ENCODE measurements around the gene LRWD1. TPM values are rescaled to one million over a fixed set of nuclear protein-coding genes. Genes with fewer than 3 reads are reported as not detected.
"Not testable (repeated sequence)": the region's sequence is repeated elsewhere in the genome, so short reads cannot be mapped to it uniquely, and the experiment has no call there.

LRWD1 gene
- total RNA-seq, 1 experiment from 2014 or later: 67.2 TPM

DNA sequence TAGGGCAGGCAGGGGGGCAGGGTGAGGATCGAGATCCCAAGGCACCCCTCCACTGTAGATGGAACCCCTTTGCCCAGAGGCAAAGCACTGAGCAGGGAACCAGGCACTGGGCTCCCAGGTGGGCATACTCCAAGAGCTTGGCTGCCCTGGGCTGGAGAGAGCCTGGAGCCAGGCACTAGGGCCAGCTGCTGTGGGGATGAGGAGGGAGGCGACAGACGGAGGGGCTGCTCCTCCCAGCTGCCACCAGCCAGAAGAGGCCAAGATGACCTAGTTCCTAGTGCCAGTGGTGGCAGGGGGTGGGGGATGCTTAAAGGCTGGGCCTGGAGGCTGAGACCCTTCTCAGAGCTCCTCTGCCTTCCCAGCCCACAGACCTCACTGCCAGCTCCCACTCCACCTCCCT, 51.1 kb downstream of the LRWD1 start:
- H3K36me3 ChIP-seq (replicated peaks; ENCODE audit: control insufficient read depth, insufficient read depth, low read length); DNase-seq; H3K27me3 ChIP-seq (ENCODE audit: control insufficient read depth, insufficient read depth, low read length); H3K4me3 ChIP-seq (ENCODE audit: insufficient read depth, low read depth, low read length): not testable (repeated sequence)

DNA sequence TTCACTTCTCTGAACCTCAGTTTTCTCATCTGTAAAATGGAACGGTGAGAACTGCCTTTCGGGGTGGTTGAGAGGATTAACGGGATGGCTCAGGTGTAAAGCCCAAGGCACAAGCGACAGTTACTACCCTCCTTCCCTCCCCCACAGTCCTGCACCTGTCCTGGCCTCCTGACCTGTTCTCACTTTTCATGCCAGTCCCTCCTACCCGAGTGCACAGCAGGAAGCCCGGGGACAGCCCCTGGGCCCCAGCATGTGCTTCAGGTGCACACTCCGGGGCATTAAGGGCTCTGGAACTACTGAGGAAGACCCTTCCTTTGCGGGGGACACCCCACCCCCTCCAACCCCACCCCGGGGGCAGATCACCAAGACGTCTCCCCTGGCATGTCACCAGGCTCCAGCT, 52.2 kb downstream of the LRWD1 start:
- not testable (repeated sequence) for DNase-seq; H3K27me3 ChIP-seq (ENCODE audit: control insufficient read depth, insufficient read depth, low read length); H3K36me3 ChIP-seq (replicated peaks; ENCODE audit: control insufficient read depth, insufficient read depth, low read length); H3K4me3 ChIP-seq (ENCODE audit: insufficient read depth, low read depth, low read length)

- not testable (repeated sequence) for DNase-seq; H3K36me3 ChIP-seq (replicated peaks; ENCODE audit: control insufficient read depth, insufficient read depth, low read length); H3K27me3 ChIP-seq (ENCODE audit: control insufficient read depth, insufficient read depth, low read length)
- peak within 1 kb of the TSS; percentile 12; the same call in 1 of the 2 replicates for H3K4me3 ChIP-seq (ENCODE audit: insufficient read depth, low read depth, low read length)
Measured at GRCh38 chr7:102517550-102518147, 52.9 kb downstream of the LRWD1 start, which contains the start of gene RASA4B. Gene RASA4B (minus strand): TSS chr7:102517777. CDS start chr7:102517710, 67 bp downstream.

- DNase-seq; H3K4me3 ChIP-seq (ENCODE audit: insufficient read depth, low read depth, low read length); H3K36me3 ChIP-seq (replicated peaks; ENCODE audit: control insufficient read depth, insufficient read depth, low read length); H3K27me3 ChIP-seq (ENCODE audit: control insufficient read depth, insufficient read depth, low read length): not testable (repeated sequence)
Measured at GRCh38 chr7:102520797-102521196, 56.0 kb downstream of the LRWD1 start.

Other genes starting within 250 kb of the LRWD1 start
- 6.2 and 11.1 TPM in 2 replicates for gene SH2B2, start 178.1 kb upstream of the LRWD1 start, total RNA-seq (2014; rRNA removed; shearing (Covaris generic))
- gene SPDYE6, start 108.5 kb upstream of the LRWD1 start, total RNA-seq (2014; rRNA removed; shearing (Covaris generic)): not detected in 2 replicates
- gene PRKRIP1, start 68.6 kb upstream of the LRWD1 start, total RNA-seq (2014; rRNA removed; shearing (Covaris generic)): 20.5 and 24.4 TPM in 2 replicates
- gene ORAI2, start 31.4 kb upstream of the LRWD1 start, total RNA-seq (2014; rRNA removed; shearing (Covaris generic)): 13.3 and 17.3 TPM in 2 replicates
- 29.1 and 30.5 TPM in 2 replicates for gene ALKBH4, start 121 bp upstream of the LRWD1 start, total RNA-seq (2014; rRNA removed; shearing (Covaris generic))
- 40.9 and 42.2 TPM in 2 replicates for gene POLR2J, start 13.9 kb downstream of the LRWD1 start, total RNA-seq (2014; rRNA removed; shearing (Covaris generic))
- 3.2 and 5.9 TPM in 2 replicates for gene RASA4B, start 52.8 kb downstream of the LRWD1 start, total RNA-seq (2014; rRNA removed; shearing (Covaris generic))
- gene UPK3BL2, start 78.7 kb downstream of the LRWD1 start, total RNA-seq (2014; rRNA removed; shearing (Covaris generic)): 4.0 and 13.2 TPM in 2 replicates
- not detected in 2 replicates for gene SPDYE2, start 86.2 kb downstream of the LRWD1 start, total RNA-seq (2014; rRNA removed; shearing (Covaris generic))
- gene POLR2J3, start 107.6 kb downstream of the LRWD1 start, total RNA-seq (2014; rRNA removed; shearing (Covaris generic)): 12.7 and 13.8 TPM in 2 replicates
- gene RASA4, start 151.8 kb downstream of the LRWD1 start, total RNA-seq (2014; rRNA removed; shearing (Covaris generic)): 7.8 and 9.3 TPM in 2 replicates
- 21.6 and 28.3 TPM in 2 replicates for gene UPK3BL1, start 177.8 kb downstream of the LRWD1 start, total RNA-seq (2014; rRNA removed; shearing (Covaris generic))
- gene SPDYE2B, start 185.3 kb downstream of the LRWD1 start, total RNA-seq (2014; rRNA removed; shearing (Covaris generic)): not detected in 2 replicates
- gene POLR2J2, start 206.7 kb downstream of the LRWD1 start, total RNA-seq (2014; rRNA removed; shearing (Covaris generic)): 0.83 and 1.7 TPM in 2 replicates

Data from H7 (cell line).